Body of pancreas (tissue), 4 donors: ENCODE results near the gene CTPS1.

Experiments
- POLR2A ChIP-seq, 3 donors: fragments of 450-650 bp; IDR thresholded peaks; one replicate each; pipeline ENCODE4 v1.6.1; 2016; ENCODE audit warnings: antibody characterized with exemption in 3 of 3, mild to moderate bottlenecking in 2 of 3
- TF ChIP-seq, protein P1 (sequence below), 7 experiments: fragments of 450-650 bp in 4 of 7; fragments of 200-600 bp in 3 of 7; sonication (generic) in 3 of 7; IDR thresholded peaks; one replicate each; pipeline ENCODE4 v1.5.1; 2016 to 2019; ENCODE audit warnings: antibody characterized with exemption in 7 of 7

DNA sequence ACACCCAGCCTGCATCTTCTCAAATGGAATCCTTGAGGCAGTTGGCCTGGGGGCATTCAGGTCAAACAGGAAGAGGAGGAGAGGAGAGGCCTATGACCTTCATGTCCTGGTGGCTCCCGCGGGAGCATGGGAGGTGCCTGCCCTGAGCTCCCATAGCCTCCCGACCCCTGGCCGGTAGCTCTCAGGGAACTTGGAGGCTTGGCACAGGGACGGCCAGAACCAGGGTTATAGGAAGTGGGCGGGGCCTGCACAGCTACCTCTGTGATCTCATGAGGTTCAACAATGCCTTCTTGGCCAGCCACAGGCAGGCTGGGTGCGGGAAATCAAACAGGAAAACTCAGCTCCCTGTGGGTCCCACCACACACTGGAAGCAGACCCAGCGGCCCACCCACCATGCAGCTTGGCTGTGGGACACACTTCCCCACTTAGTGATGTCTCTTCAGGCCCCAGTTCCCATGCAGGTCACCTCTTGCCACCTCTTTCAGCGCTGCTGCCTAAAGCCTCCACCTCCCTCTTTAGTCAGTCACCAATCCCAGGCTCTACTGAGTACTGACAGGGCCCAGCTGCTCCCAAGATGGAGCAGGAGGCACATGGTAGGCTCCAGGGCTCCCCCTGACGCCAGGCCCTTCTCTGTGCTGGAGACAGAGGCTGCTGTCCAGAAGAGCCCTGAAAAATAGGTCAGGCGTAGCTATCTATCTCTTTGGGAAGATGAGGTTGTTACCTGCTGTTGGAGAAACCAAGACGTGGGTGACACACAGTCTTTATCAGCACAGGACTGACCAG, 42.2 kb downstream of the CTPS1 start, which contains the start of gene SLFNL1:
- no peak for TF ChIP-seq POLR2A (IDR thresholded peaks at IDR 0.05)
- TF ChIP-seq, protein P1, sequence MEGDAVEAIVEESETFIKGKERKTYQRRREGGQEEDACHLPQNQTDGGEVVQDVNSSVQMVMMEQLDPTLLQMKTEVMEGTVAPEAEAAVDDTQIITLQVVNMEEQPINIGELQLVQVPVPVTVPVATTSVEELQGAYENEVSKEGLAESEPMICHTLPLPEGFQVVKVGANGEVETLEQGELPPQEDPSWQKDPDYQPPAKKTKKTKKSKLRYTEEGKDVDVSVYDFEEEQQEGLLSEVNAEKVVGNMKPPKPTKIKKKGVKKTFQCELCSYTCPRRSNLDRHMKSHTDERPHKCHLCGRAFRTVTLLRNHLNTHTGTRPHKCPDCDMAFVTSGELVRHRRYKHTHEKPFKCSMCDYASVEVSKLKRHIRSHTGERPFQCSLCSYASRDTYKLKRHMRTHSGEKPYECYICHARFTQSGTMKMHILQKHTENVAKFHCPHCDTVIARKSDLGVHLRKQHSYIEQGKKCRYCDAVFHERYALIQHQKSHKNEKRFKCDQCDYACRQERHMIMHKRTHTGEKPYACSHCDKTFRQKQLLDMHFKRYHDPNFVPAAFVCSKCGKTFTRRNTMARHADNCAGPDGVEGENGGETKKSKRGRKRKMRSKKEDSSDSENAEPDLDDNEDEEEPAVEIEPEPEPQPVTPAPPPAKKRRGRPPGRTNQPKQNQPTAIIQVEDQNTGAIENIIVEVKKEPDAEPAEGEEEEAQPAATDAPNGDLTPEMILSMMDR (IDR thresholded peaks at IDR 0.05) = no peak
